Measurements from ENCODE around the gene PFDN6. TPM values are rescaled to one million over a fixed set of nuclear protein-coding genes. Genes with fewer than 3 reads are reported as not detected.

The PFDN6 gene
- total and polyA plus RNA-seq, 9 of the 15 experiments (the other 6 are each of a cell fraction or from before 2014, with no cell fraction given) = 6.8 to 475 (median 216) TPM

GRCh38 chr6:33271468-33272274, 17.7 kb upstream of the PFDN6 start, which contains the start of the genes RPS18 and VPS52 (continued):
- TF ChIP-seq ZNF518B (CRISPR knock-in tag; IDR thresholded peaks at IDR 0.05) (no peak), NCOA4 (IDR thresholded peaks at IDR 0.05; ENCODE audit: partially characterized antibody) (no peak), ATF1 (CRISPR knock-in tag; IDR thresholded peaks at IDR 0.05) (no peak), ATF1 (tag; IDR thresholded peaks at IDR 0.05) (peak; percentile 97), ZNF146 (CRISPR knock-in tag; IDR thresholded peaks at IDR 0.05; ENCODE audit: unreplicated experiment) (no peak), ATF2 (CRISPR knock-in tag; IDR thresholded peaks at IDR 0.05) (no peak), RREB1 (CRISPR knock-in tag; IDR thresholded peaks at IDR 0.05) (peak; percentile 96), MTA1 (IDR thresholded peaks at IDR 0.05; ENCODE audit: borderline replicate concordance) (no peak), TEAD1 (CRISPR knock-in tag; IDR thresholded peaks at IDR 0.05) (peak; percentile 67 to 69; a peak in 2 of 4 replicates), ZNF12 (CRISPR knock-in tag; IDR thresholded peaks at IDR 0.05) (peak; percentile 80), ZC3H4 (CRISPR knock-in tag; IDR thresholded peaks at IDR 0.05; ENCODE audit: borderline replicate concordance) (no peak), PPARD (CRISPR knock-in tag; IDR thresholded peaks at IDR 0.05) (no peak)

Measured in K562 (cell line).